ENCODE data around the gene EVC2.

GRCh38 chr4:5528031-5528436 lies 180.3 kb downstream of the EVC2 start:
- no peak for TF ChIP-seq CTCF (conservative IDR thresholded peaks at IDR 0.05 in 1 of 2, IDR thresholded peaks at IDR 0.05 in 1 of 2; ENCODE audit: low read depth in 1 of 2, low read length in 2 of 2)
- TF ChIP-seq EZH2 (IDR thresholded peaks at IDR 0.05; ENCODE audit: low read length, missing control alignments): no peak
